ENCODE data around the gene ZMYM3.

GRCh38 chrX:71302461-71303213, 48.7 kb upstream of the ZMYM3 start:
- TF ChIP-seq REST (IDR thresholded peaks at IDR 0.05; ENCODE audit: insufficient read depth in 1 of 2, low read depth in 2 of 2, low read length in 2 of 2) (no peak), POLR2AphosphoS5 (IDR thresholded peaks at IDR 0.05; ENCODE audit: low read depth, low read length) (no peak), TAF1 (IDR thresholded peaks at IDR 0.05; ENCODE audit: borderline replicate concordance, insufficient read depth, low read length) (no peak), SIN3A (IDR thresholded peaks at IDR 0.05; ENCODE audit: borderline replicate concordance, insufficient read depth, low read length) (no peak)
